ENCODE results near the gene DDB1. TPM values are rescaled to one million over a fixed set of nuclear protein-coding genes. Genes with fewer than 3 reads are reported as not detected.

DDB1 gene
- total RNA-seq, 1 experiment from 2014 or later = 297 TPM

GRCh38 chr11:61357233-61357893 is 24.5 kb upstream of the DDB1 start:
- no peak overlapping the region for H2BK120ac ChIP-seq (ENCODE audit: low read depth, low read length, poor library complexity, severe bottlenecking)
- H3K56ac ChIP-seq (ENCODE audit: insufficient read length, low read depth, low read length) = no peak overlapping the region
- H3K4me3 Mint-ChIP-seq = no peak overlapping the region
- no peak overlapping the region for H4K91ac ChIP-seq (ENCODE audit: insufficient read length, low read depth, low read length)
- no peak overlapping the region for H3K23ac ChIP-seq (ENCODE audit: insufficient read length, low read depth, low read length)
- H3K4ac ChIP-seq (ENCODE audit: low read depth, low read length) = no peak overlapping the region
- H3K9me3 ChIP-seq (ENCODE audit: control insufficient read depth, low read depth, low read length) = no peaks in the 10 kb centered on the region
- no peak overlapping the region for H3K14ac ChIP-seq (ENCODE audit: insufficient read depth, low read length)
- H3K79me1 ChIP-seq (ENCODE audit: insufficient read depth, low read depth, low read length, poor library complexity, severe bottlenecking) = no peaks in the 10 kb centered on the region
- H2AK5ac ChIP-seq (ENCODE audit: insufficient read length, low read length) = no peak overlapping the region
- no peak overlapping the region for H3K27ac ChIP-seq (ENCODE audit: insufficient read length, low read depth, low read length)
- H3K23me2 ChIP-seq (ENCODE audit: insufficient read length, low read depth, low read length, poor library complexity, severe bottlenecking) = peaks cover 6% of the 10 kb centered on the region
- no peak overlapping the region for H3K4me2 ChIP-seq (ENCODE audit: insufficient read depth, insufficient read length, low read length)
- no peak overlapping the region for H4K5ac ChIP-seq (ENCODE audit: insufficient read length, low read depth, low read length)
- TF ChIP-seq CTCF (conservative IDR thresholded peaks at IDR 0.05) = no peak
- no peak overlapping the region for H4K8ac ChIP-seq (replicated peaks; ENCODE audit: insufficient read length, low read depth, low read length)
- H3K9me3 Mint-ChIP-seq = no peaks in the 10 kb centered on the region; a peak in 1 of 5 replicates
- H3K18ac ChIP-seq (ENCODE audit: insufficient read length, low read depth, low read length) = no peak overlapping the region
- no peak overlapping the region for H3T11ph ChIP-seq (ENCODE audit: low read length)
- H4K20me1 ChIP-seq (ENCODE audit: control insufficient read depth, insufficient read depth, insufficient read length) = no peaks in the 10 kb centered on the region
- H3K4me1 Mint-ChIP-seq = peaks cover 7 to 11% of the 10 kb centered on the region in 2 experiments
- no peak overlapping the region for H2BK20ac ChIP-seq (ENCODE audit: low read depth, low read length, poor library complexity, severe bottlenecking)
- no peak overlapping the region for H2BK15ac ChIP-seq (ENCODE audit: low read depth, low read length)
- no peak overlapping the region for H3K27ac Mint-ChIP-seq
- no peak overlapping the region for H2AFZ ChIP-seq (ENCODE audit: low read length)
- WGBS (ENCODE audit: extremely low coverage, insufficient read length, low lambda C conversion rate) = no CpG with 5 or more reads among the region's 9 CpGs
- H3K36me3 Mint-ChIP-seq (ENCODE audit: insufficient read depth in 1 of 3, low read depth in 3 of 3) = peaks cover 6 to 12% (median 12%) of the 10 kb centered on the region in 3 experiments
- no peaks in the 10 kb centered on the region for H3K79me2 ChIP-seq (ENCODE audit: insufficient read depth, low read length)
- no peak overlapping the region for H2BK5ac ChIP-seq (ENCODE audit: insufficient read length, low read length)
- H3K9ac ChIP-seq (ENCODE audit: extremely low read depth, insufficient read length, low read length) = no peak overlapping the region
- H3K4me1 ChIP-seq (ENCODE audit: insufficient read depth, low read length) = no peaks in the 10 kb centered on the region
- DNase-seq = no peak
- no peaks in the 10 kb centered on the region for H3K27me3 Mint-ChIP-seq (ENCODE audit: low read depth)
- H3K27me3 ChIP-seq (ENCODE audit: insufficient read depth, low read length) = no peaks in the 10 kb centered on the region
- no peak overlapping the region for H2BK12ac ChIP-seq (ENCODE audit: insufficient read length, low read depth, low read length)
